ENCODE results near the gene CALCB. TPM values are rescaled to one million over a fixed set of nuclear protein-coding genes. Genes with fewer than 3 reads are reported as not detected.

CALCB gene
- polyA plus RNA-seq, 3 donors, result not detected

GRCh38 chr11:15093432-15093831 is 20.0 kb downstream of the CALCB start:
- H3K27ac ChIP-seq (ENCODE audit: low read depth in 1 of 2, low read length in 2 of 2), result no peak overlapping the region
- no peaks in the 10 kb centered on the region for H3K27me3 ChIP-seq (ENCODE audit: control insufficient read depth in 2 of 2, insufficient read depth in 2 of 2, low read length in 2 of 2)
- H3K4me2 ChIP-seq (replicated peaks; ENCODE audit: extremely low read depth, low read length, poor library complexity, severe bottlenecking), result no peak overlapping the region
- H3K4me3 ChIP-seq (replicated peaks in 1 of 3; ENCODE audit: low read depth in 2 of 3, low read length in 3 of 3), result no peak overlapping the region
- no peak for TF ChIP-seq CTCF (IDR thresholded peaks at IDR 0.05)
- H3K4me1 Mint-ChIP-seq, result peaks cover 4% of the 10 kb centered on the region
- no peak overlapping the region for H3K9ac ChIP-seq (ENCODE audit: insufficient read depth, low read length, poor library complexity, severe bottlenecking)
- H2AFZ ChIP-seq (ENCODE audit: insufficient read depth, low read depth, low read length, poor library complexity, severe bottlenecking), result no peak overlapping the region
- no peak overlapping the region for H3K4me3 Mint-ChIP-seq
- no peaks in the 10 kb centered on the region for H3K9me3 ChIP-seq (replicated peaks in 1 of 2; ENCODE audit: control insufficient read depth in 1 of 2, insufficient read depth in 1 of 2, low read length in 2 of 2)
- H3K27ac Mint-ChIP-seq, result no peak overlapping the region
- no peaks in the 10 kb centered on the region for H4K20me1 ChIP-seq (ENCODE audit: insufficient read depth, low read length)
- H3K36me3 Mint-ChIP-seq, result no peaks in the 10 kb centered on the region
- H3K79me2 ChIP-seq (ENCODE audit: insufficient read depth, low read length), result no peaks in the 10 kb centered on the region
- intact Hi-C loops (cut with micrococcal nuclease), result no loop called here
- H3K9me3 Mint-ChIP-seq, result peaks cover 0 to 5% (median 2%) of the 10 kb centered on the region in 7 donors
- H3K4me1 ChIP-seq (ENCODE audit: control insufficient read depth in 1 of 2, insufficient read depth in 2 of 2, low read length in 2 of 2), result no peaks in the 10 kb centered on the region
- WGBS (ENCODE audit: insufficient coverage), result 36% methylated on average over 1 of the region's 2 CpGs
- peaks cover 0 to 4% (median 3%) of the 10 kb centered on the region in 3 donors for H3K27me3 Mint-ChIP-seq (ENCODE audit: low read depth in 3 of 3)
- H3K36me3 ChIP-seq (replicated peaks in 1 of 2; ENCODE audit: control insufficient read depth in 1 of 2, insufficient read depth in 2 of 2, low read length in 2 of 2), result no peaks in the 10 kb centered on the region
- no peak for DNase-seq

- H3K36me3 Mint-ChIP-seq, result no peaks in the 10 kb centered on the region
- 100% methylated on average over 1 of the region's 2 CpGs for WGBS (ENCODE audit: insufficient coverage)
- no peak for TF ChIP-seq CTCF (IDR thresholded peaks at IDR 0.05)
These were observed 22.4 kb downstream of the CALCB start for GRCh38 chr11:15095736-15096228.

More at GRCh38 chr11:15095736-15096228, 22.4 kb downstream of the CALCB start:
- H3K4me3 Mint-ChIP-seq, result no peak overlapping the region
- no peak overlapping the region for H3K4me3 ChIP-seq (replicated peaks in 1 of 3; ENCODE audit: low read depth in 2 of 3, low read length in 3 of 3)
- H3K9ac ChIP-seq (ENCODE audit: insufficient read depth, low read length, poor library complexity, severe bottlenecking), result no peak overlapping the region
- H4K20me1 ChIP-seq (ENCODE audit: insufficient read depth, low read length), result no peaks in the 10 kb centered on the region
- intact Hi-C loops (cut with micrococcal nuclease), result no loop called here
- no peak overlapping the region for H3K4me2 ChIP-seq (replicated peaks; ENCODE audit: extremely low read depth, low read length, poor library complexity, severe bottlenecking)
- H3K27me3 ChIP-seq (ENCODE audit: control insufficient read depth in 2 of 2, insufficient read depth in 2 of 2, low read length in 2 of 2), result peaks cover 0 to 2% of the 10 kb centered on the region in 2 donors
- H3K27ac ChIP-seq (ENCODE audit: low read depth in 1 of 2, low read length in 2 of 2), result no peak overlapping the region
- no peak for DNase-seq
- H3K27ac Mint-ChIP-seq, result no peak overlapping the region
- no peaks in the 10 kb centered on the region for H3K4me1 ChIP-seq (ENCODE audit: control insufficient read depth in 1 of 2, insufficient read depth in 2 of 2, low read length in 2 of 2)
- no peaks in the 10 kb centered on the region for H3K9me3 ChIP-seq (replicated peaks in 1 of 2; ENCODE audit: control insufficient read depth in 1 of 2, insufficient read depth in 1 of 2, low read length in 2 of 2)
- no peak overlapping the region for H2AFZ ChIP-seq (ENCODE audit: insufficient read depth, low read depth, low read length, poor library complexity, severe bottlenecking)
- peaks cover 0 to 2% (median 0%) of the 10 kb centered on the region in 7 donors for H3K9me3 Mint-ChIP-seq
- no peaks in the 10 kb centered on the region for H3K36me3 ChIP-seq (replicated peaks in 1 of 2; ENCODE audit: control insufficient read depth in 1 of 2, insufficient read depth in 2 of 2, low read length in 2 of 2)
- peaks cover 4% of the 10 kb centered on the region for H3K4me1 Mint-ChIP-seq
- no peaks in the 10 kb centered on the region for H3K79me2 ChIP-seq (ENCODE audit: insufficient read depth, low read length)
- H3K27me3 Mint-ChIP-seq (ENCODE audit: low read depth in 3 of 3), result peaks cover 0 to 4% (median 2%) of the 10 kb centered on the region in 3 donors

All from CD14-positive monocyte (primary cell).